SIG-M5 treated with dmso at 0.1 percent for 504 hours (cell line): ENCODE data around the gene LGI4.

ENCODE experiments used
- DNase-seq: peaks from one replicate; lab custom pipeline; 2025; ENCODE audit not compliant: unreplicated experiment; lab: John Stamatoyannopoulos, UW

LGI4 gene

GRCh38 chr19:35088131-35088913 lies 46.5 kb downstream of the LGI4 start:
- DNase-seq: no peak

DNA sequence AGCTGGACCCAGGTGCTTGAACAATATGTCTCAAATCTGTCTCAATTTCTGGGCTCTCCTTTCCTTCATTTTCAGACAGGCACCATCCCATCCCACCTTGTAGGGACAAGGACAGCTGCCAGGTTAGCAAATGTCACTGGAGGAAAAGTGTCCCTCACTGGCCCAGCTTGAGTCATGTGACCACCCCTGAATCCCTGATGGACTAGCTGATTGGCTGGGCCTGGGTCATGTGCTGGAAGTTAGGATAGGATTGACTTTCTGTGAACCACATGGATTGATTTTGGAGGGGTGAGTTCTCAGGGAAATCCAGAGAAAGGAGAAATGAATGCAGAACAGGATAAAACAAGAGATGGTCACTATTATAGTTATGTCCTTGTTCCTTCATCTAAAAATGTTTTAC lies 47.5 kb downstream of the LGI4 start:
- no peak for DNase-seq

- DNase-seq: no peak
Measured at GRCh38 chr19:35086455-35086854, 48.4 kb downstream of the LGI4 start.

DNA sequence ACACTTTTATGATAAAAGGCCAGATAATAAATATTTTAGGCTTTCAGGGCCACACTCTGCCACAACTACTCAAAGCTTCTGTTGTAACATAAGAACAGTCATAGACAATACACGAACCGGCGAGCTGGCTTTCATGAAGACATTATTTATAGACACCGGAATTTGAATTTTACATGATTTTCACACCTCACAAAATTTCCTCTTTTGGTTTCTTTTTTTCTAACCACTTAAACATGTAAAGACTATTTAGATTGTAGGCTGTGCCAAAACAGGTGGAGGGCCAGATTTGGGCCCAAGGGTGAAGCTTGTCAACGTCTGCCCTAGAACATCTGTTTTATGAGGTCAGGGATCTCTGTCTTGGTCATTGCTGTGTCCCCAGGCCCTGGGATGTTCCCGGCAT lies 48.9 kb downstream of the LGI4 start:
- DNase-seq: no peak

DNA sequence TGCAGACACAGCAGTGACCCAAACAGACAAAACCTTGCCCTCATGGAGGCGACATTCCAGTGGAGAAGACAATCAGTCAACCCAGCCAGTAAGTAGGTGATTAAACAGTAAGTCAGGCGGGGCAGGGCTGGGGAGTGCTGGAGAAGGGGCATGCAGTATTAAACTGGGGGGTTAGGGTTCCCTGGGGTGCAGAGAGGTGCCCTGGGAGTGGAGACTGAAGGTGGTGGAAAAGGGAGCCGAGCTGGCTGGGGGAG lies 50.4 kb downstream of the LGI4 start:
- no peak for DNase-seq

- no peak for DNase-seq
Measured at GRCh38 chr19:35083691-35084508, 51.0 kb downstream of the LGI4 start.

DNA sequence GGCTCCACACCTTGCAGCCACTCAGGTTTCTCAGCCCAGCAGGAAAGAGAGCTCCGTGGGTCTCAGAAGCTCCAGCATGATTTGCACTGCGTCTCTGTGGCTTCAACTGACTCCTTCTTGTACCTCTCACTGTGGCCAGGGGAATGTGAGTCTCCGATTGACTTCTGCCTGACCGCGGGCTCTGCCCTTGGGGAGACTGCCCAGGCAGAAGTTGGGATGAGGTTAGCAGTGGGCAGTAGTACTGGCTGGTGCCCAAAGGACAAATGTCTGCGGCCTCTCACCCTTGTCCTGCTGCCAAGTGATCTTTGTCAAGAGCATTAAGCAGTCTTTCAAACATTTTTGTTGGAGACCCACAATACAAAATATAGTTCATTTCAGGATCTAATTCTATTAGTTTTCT lies 53.7 kb downstream of the LGI4 start:
- DNase-seq: no peak

DNA sequence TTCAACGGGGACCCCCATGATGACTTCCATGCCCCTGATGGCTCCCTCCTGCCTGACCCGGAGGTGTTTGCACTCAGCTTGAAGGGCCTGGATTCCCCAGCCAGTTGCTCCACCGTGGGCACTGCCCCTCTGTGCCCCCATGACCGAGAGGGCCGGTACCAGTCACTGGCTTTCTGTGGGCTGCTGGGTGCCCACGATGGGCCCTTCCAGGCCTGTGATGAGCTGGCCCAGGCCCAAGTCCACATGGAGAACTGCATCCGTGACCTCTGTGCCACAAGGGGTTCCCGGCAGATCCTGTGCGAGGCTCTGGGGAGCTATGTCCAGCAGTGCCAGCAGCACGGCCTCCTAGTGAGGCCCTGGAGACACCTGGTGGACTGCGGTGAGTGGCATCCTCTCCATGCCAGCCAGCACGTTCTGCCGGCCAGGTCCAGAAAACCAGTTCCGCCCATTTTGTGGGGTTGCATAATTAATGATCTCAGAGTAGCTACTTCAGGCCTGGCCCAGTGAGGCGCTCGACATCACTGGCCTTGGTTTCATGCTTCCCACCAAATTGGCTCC lies 54.2 kb downstream of the LGI4 start:
- no peak for DNase-seq

DNA sequence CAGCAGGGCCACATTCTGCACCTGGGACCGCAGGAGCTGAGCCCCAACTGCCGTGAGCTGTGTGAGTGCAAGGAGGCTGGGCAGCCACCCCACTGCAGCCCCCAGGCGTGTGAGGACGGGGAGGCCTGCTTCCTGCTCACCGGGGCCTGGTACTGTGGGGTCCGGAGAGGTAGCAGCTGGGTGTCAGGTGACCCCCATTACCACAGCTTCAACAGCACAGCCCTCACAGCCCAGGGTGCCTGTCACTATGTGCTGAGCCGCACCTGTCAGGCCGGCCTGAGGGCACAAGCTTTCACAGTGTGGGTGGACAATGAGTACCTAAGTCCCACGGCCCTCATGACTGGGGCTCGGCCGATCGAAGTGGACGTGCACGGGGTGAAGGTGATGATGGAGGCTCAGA lies 55.0 kb downstream of the LGI4 start:
- DNase-seq: no peak

DNA sequence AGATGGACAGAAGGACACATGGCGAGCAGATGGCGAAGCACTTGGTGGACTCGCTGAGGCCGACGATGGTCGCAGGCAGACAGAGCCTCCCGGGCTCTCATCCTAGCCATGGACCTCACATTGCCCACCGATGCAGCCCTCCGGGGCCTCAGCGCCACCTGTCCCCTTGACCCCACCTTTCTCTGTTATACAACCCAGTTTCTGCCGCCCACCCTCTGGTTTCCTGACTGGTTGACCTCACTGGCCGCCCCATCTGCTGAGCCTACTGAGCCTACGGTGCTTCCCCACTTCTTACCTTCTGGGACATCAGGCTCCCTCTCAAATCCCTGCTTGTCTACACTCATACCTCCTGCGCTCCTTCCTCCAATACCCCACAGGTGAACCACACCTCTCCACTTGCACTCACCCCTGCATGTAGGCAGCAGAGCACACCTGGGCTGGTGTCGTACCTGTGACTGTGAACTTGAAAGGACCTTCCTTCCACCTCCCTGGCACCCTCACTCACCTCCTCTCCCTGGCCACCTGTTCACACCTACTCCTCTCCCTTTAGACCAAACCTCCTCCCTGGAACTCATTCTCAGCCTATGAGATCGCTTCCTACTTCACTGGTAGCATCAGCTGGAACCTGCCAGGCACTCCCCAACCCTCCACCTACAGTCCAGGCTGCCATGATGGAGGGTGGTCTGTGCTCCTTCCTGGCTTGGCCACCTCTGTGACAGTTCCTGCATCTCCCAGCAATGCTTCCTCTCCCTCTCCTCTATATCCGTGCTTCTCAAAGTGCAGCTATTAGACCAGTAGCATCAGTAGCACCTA lies 57.2 kb downstream of the LGI4 start:
- DNase-seq: no peak

- no peak for DNase-seq
Measured at GRCh38 chr19:35076657-35077056, 58.2 kb downstream of the LGI4 start.

- no peak for DNase-seq
Measured at GRCh38 chr19:35076026-35076370, 58.9 kb downstream of the LGI4 start.

GRCh38 chr19:35075202-35076025 lies 59.4 kb downstream of the LGI4 start:
- DNase-seq: no peak
